ENCODE data around the gene COL18A1. TPM values are rescaled to one million over a fixed set of nuclear protein-coding genes. Genes with fewer than 3 reads are reported as not detected.

The COL18A1 gene
- total and polyA plus RNA-seq, 2 of the 8 experiments (the other 6 are each of a cell fraction or from before 2014, with no cell fraction given) = 145 to 201 TPM

- no peak for TF ChIP-seq TEAD4 (IDR thresholded peaks at IDR 0.05; ENCODE audit: low read depth, low read length)
- no peak for TF ChIP-seq SUZ12 (IDR thresholded peaks at IDR 0.05; ENCODE audit: low read length)
- TF ChIP-seq, protein P1, sequence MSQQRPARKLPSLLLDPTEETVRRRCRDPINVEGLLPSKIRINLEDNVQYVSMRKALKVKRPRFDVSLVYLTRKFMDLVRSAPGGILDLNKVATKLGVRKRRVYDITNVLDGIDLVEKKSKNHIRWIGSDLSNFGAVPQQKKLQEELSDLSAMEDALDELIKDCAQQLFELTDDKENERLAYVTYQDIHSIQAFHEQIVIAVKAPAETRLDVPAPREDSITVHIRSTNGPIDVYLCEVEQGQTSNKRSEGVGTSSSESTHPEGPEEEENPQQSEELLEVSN (IDR thresholded peaks at IDR 0.05) = no peak
Measured at GRCh38 chr21:45461806-45462341, 56.9 kb downstream of the COL18A1 start (continued).

Measured in H1 (cell line).